Hematopoietic multipotent progenitor cell treated with erythropoietin and hydrocortisone succinate and interleukin-3 and kit ligand, for 6 days (in vitro differentiated cells): ENCODE measurements around the gene HGS.

Experiments used
- DNase-seq: peaks from one replicate; pipeline ENCODE4 v3.0.0-alpha.2; 2015

Gene HGS, protein sequence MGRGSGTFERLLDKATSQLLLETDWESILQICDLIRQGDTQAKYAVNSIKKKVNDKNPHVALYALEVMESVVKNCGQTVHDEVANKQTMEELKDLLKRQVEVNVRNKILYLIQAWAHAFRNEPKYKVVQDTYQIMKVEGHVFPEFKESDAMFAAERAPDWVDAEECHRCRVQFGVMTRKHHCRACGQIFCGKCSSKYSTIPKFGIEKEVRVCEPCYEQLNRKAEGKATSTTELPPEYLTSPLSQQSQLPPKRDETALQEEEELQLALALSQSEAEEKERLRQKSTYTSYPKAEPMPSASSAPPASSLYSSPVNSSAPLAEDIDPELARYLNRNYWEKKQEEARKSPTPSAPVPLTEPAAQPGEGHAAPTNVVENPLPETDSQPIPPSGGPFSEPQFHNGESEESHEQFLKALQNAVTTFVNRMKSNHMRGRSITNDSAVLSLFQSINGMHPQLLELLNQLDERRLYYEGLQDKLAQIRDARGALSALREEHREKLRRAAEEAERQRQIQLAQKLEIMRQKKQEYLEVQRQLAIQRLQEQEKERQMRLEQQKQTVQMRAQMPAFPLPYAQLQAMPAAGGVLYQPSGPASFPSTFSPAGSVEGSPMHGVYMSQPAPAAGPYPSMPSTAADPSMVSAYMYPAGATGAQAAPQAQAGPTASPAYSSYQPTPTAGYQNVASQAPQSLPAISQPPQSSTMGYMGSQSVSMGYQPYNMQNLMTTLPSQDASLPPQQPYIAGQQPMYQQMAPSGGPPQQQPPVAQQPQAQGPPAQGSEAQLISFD

DNA sequence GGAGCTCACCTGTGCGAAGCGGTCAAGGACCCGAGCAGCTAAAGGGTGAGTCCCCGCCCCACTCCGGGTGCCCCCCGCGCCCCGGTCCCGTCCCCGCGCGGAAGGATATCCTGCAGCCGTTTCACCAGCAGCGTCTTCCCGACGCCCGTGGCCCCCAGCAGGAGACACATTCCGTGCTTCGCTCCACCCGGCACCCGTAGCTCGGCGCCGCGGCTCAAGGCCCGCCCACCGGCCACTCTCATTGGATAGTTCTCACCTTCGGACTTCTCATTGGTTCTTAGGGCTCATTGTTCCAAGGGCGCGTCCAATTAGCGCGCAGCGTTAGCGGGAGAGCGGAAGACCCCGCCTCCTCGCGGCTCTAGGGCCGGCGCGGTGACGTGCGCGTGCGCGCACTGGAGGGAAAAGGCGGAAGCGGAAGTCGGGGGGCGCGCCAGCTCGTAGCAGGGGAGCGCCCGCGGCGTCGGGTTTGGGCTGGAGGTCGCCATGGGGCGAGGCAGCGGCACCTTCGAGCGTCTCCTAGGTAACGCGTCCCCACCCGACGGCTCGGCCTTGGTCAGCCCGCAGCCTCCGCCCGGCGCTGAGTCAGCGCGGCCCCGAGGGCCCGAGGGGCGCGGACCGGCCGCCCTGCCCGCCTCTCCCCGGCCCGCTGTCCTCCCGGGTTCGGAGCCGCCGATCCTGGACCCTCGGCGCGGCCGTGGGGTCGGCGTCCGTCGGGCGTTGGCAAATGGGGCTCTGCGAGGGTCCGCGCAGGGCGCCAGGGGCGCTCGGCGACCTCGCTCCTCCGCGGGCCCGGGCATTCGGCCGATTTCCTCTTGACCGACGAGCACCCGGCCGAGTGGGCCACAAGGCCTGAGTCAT, at the start of gene HGS, which contains the start of gene ARL16:
Gene HGS (plus strand): TSS at position 428 of the 858 bp plus-strand sequence. CDS start 56 bp downstream, at position 484.
Gene ARL16 (minus strand): TSS at position 214 of the 858 bp plus-strand sequence. CDS start 44 bp downstream, at position 170.
- peak; percentile 100 for DNase-seq

DNA sequence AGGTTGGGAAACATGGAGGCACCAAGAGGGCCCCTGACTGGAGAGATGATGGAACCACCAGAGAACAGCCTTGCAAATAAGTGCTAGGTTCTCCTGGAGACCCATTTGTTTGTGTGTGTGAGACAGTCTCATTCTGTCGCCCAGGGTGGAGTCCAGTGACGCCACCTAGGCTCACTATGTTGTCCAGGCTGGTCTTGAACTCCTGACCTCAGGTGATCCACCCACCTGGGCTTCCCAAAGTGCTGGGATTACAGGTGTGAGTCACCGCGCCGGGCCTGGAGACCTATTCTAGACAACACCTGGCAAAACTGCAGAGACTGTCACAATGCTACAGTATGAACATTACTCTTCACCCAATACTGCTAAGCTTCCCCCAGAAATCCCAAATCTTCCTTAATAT, 48.4 kb upstream of the HGS start:
- no peak for DNase-seq

DNA sequence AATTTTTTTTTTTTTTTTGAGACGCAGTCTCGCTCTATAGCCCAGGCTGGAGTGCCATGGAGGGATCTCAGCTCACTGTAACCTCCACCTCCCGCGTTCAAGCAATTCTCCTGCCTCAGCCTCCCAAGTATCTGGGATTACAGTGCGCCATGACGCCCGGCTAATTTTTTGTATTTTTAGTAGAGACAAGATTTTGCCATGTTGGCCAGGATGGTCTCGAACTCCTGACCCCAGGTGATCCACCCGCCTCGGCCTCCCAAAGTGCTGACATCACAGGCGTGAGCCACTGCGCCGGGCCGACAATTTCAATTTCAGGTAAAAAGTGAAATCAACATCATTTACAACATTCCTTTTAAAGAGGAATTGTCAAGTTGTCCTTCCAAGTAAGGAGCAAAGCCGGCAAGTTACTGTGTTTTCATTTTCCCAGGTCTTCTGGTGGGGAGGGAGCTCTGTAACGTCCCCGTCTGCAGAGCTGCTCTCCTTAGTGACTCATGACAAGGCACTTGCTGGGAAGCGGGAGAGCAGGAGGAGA, 47.8 kb upstream of the HGS start:
- DNase-seq = peak; percentile 49

DNA sequence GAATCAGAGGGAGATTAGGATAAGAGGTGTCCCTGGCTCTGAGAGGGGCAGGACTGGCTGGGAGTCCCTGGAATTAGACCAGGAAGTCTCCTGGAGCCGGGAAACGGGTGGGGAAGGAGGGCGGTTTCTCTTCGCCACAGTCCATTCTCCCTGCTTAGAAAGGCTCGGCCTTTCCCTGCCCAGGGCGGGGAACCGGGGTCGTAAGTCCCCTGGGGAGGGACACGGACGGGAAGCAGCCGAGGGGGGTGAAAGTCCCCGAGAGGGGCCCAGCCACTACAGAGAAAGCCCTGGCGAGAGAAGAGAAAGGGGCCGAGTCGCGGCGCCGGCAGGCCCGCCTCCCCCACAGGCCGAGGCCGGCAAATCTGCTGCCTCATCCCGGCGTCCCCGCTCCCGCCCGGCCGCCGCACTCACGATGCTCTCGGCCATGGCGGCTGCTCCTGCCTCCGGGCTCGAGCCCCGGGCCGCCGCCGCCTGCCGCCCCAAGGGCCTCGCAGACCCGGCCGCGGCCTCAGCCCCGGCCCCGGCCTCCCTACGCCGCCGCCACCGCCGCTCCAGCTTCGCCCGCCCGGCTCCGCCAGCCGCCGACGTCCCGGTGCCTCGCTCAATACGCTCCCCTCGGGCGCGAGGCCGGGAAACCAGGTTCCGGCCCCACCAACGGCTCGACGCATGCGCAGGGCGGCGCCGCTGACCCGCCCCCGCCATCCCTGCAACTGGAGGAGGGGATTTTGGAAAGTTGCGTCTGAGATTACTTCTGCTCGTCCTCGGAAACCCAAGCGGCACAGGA, 47.1 kb upstream of the HGS start, which contains the start of the genes NPLOC4 and TSPAN10:
Gene NPLOC4 (minus strand): TSS at position 608 of the 784 bp plus-strand sequence. CDS start 182 bp downstream, at position 426.
Gene TSPAN10 (plus strand): TSS at position 692 of the 784 bp plus-strand sequence. CDS start 5,217 bp downstream, outside the sequence.
- peak; percentile 89 for DNase-seq

DNA sequence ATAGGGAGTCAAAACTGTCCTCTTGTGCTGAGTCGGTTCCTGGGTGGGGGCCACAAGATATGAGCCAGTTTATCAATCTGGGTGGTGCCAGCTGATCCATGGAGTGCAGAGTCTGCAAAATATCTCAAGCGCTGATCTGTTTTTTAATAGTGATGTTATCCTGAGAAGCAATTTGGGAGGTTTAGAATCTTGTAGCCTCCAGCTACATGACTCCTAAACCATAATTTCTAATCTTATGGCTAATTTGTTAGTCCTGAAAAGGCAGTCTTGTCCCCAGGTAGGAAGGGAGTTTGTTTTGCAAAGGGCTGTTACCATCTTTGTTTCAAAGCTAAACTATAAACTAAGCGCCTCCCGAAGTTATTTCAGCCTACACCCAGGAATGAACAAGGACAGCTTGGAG, 45.1 kb upstream of the HGS start:
- no peak for DNase-seq

DNA sequence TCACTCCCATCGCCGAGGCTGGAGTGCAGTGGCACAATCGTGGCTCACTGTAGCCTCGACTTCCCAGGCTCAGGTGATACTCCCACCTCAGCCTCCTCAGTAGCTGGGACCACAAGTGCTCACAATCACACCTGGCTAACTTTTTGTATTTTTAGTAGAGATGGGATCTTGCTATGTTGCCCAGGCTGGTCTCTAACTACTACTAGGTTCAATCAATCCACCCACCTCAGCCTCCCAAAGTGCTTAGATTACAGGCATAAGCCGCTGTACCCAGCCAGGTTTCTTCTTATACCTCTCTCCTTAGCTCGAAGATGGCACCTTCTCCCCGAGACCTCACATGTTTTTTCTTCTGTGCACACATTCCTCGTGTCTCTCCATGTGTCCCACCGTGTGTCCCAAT, 43.8 kb upstream of the HGS start:
- DNase-seq = no peak

DNA sequence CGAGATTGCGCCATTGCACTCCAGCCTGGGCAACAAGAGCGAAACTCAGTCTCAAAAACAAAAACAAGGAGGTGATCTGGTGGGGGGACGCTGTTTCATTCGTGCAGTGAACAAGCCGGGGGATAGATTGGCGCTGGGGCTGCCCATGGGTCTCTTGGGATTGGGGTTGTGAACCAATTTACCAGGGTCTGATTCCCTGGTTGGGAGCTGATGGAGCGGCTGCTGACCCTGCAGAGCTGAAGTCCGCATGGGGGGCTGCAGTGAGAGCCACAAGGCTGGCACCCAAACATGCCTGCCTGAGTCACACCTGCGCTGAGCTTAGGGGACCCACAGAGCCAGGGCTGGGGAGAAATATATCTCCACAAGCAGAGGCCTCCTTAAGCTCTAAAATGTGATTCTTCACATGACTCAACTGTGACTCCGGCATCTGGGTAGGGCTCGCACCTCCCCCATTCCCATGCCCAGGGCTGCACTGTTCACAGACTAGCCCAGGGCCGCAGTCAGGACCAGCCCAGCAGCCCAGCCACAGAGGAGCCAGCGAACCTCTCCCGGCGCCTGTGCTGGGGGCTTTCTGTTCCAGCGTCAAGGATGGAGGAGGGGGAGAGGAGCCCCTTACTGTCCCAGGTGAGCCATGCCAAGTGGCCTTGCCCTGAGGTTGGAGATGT, 41.9 kb upstream of the HGS start:
- peak; percentile 52 for DNase-seq

DNA sequence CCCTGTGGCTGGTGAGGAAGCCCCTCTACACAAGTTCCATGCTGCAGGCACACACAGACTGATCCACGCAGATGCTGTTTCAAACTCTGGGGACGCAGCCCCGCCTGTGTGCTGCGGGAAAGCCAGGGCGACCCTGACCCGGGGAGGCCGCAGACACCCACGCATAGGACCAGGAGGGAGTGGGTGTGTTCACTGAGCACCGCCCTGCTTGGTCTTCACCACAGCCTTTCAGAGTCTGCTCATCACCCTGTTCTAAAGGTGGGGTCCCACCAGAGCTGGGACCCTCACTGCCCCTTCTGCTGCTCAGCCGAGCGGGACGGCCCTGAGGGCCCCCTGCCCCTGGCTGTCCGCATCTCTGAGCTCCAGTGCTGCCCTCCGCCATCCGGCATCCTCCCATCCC, 39.3 kb upstream of the HGS start:
- no peak for DNase-seq

DNA sequence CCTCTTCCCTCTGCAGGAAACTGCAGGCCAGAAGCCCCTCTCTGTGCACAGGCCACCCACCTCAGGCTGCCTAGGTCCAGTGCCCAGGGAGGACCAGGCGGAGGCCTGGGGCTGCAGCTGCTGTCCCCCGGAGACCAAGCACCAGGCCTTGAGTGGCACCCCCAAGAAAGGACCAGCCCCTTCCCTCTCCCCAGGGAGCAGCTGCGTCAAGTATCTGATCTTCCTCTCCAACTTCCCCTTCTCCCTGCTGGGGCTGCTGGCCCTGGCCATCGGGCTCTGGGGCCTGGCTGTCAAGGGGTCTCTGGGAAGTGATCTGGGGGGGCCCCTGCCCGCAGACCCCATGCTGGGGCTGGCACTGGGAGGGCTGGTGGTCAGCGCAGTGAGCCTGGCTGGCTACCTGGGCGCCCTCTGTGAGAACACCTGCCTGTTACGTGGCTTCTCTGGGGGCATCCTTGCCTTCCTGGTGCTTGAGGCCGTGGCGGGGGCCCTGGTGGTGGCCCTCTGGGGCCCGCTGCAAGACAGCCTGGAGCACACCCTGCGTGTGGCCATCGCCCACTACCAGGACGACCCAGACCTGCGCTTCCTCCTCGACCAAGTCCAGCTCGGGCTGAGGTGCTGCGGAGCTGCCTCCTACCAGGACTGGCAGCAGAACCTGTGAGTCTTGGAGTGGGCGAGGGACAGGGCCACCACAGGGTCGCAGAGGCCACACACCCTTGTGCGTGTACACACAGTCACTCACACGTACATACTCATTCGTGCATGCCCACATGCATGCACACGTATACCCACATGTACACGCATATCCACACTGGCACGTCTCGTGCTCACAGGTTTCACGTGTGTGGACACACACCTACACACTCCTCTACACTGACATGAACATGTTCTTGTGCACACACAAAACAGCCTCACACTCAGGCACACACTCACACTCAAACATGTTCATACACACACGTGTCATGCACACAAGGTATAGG, 38.5 kb upstream of the HGS start:
- no peak for DNase-seq

DNA sequence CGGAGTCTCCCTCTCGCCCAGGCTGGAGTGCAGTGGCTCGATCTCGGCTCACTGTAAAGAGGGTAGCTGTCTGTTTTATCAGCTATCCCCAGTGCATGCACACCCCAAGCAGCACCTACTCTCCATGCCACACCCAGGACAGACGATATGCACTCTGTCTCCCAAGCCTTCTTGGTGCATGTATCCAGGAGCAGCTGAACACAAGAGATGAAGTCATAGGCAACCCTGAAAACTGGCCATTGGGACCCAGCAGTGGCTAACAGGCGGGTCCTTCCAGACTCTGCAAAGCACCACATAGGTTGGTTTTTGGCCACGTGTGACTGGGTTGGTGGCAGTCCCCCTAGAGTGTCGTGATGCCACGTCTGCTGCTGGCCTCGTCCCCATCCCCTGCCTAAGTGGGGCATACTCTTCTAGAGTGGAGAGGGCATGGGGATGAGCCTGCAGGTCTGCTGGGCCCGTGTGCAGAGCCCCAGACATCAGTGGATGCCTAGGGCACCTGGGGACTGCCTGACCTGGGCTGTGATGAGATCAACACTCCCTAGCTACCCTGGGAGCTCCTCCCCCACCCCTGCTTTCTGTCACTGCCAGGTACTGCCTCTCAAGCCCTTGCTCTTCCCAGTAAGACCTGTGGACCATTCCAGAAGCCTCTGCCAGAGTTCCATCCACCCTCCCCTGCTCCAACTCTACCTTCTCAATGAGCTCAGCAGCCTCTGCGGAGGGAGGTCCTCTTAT, 36.8 kb upstream of the HGS start:
- DNase-seq = peak; percentile 86

DNA sequence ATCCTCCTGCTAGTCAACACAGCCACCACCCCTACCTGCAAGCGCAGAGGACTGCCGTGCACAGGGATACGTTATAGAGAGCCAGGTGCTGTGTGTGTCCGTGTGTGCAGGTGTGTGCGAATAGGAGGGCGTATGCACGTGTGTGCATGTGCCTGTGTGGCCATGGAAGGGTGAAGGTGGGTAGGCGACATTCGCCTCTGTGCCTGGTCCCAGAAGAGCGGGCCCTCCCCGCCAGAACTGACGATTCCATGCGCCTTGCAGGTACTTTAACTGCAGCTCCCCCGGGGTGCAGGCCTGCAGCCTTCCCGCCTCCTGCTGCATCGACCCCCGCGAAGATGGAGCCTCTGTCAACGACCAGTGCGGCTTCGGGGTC, 36.2 kb upstream of the HGS start:
- no peak for DNase-seq

DNA sequence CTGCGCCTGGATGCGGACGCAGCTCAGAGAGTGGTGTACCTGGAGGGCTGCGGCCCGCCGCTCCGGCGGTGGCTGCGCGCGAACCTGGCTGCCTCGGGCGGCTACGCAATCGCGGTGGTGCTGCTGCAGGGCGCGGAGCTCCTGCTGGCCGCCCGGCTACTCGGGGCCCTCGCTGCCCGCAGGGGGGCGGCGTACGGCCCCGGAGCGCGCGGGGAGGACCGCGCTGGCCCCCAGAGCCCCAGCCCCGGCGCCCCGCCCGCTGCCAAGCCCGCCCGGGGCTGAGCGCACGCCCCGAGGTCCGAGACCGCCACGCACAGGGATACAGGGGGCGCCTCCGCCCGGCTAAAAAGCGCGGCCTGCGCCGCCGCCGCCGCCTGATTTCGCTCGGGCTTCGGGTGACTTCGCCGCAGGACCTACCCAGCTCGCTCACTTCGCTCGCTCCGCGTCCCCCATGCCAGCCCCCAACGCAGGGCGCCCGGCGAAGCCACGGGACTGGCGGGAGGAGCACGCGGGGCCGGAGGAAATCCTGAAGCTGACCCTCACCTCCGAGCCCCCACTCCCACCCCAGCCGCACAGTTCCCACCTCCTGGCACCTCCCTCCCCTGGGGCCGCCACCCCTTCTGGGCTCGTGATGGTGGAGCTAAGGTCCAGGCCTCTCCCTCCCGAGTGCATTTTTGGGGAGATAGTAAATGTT, 35.7 kb upstream of the HGS start:
- DNase-seq = no peak

DNA sequence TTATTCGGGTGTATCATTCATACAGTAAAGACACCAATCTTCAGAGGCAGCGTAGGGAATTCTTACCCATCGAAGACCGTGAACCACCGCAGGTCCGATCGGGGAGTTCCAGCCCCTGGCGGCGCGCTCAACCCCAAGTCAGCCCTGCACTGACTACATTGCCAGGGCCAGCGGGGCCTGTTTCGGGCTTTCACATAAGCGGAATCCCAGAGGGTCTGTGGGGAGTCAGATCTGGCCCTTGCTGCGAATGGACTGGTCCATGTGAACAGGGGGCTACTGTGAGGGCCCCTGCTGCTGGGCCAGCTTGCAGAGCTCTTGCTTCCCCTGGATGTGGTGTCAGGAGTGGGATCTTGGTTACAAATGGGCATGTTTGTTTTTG, 35.1 kb upstream of the HGS start:
- no peak for DNase-seq

DNA sequence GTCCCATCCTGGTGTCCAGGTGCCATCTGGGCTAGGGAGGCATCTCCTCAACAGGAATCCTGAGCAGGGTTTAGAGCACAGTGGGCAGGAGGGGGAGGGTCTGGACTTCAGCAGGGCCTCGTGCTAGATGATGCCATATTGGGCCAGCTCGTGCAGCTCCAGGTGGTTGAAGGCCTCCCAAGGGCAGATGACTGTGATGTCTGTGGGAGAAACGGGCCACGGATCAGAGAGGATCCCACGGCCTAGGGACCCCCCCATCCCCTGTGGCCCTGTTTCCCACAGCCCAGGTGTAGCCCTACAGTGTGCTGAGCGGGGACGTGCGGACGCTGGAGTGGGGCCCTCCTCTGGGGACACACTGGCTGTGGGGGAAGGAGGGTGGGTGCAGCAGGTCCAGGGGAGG, 32.9 kb upstream of the HGS start:
- DNase-seq = no peak

DNA sequence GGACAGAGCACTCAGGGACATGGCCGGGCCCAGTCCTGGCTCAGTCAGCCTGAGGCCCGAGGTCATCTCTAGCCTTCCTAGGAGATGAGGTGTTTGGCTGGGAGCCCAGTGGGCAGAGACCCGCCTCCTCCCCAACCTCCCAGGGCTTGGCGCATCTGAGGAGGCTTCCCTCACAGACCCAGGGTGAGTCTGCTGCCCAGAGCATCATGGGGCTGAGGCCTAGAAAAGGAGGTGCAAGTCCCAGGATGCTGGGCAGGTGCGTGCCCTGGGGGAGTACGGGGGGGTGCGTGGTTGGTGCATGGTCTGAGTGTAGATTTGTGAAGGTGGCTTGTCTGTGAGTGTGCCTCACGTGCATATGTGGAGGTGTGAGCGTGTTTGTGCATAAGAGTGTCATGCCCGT, 32.1 kb upstream of the HGS start:
- peak; percentile 70 for DNase-seq

DNA sequence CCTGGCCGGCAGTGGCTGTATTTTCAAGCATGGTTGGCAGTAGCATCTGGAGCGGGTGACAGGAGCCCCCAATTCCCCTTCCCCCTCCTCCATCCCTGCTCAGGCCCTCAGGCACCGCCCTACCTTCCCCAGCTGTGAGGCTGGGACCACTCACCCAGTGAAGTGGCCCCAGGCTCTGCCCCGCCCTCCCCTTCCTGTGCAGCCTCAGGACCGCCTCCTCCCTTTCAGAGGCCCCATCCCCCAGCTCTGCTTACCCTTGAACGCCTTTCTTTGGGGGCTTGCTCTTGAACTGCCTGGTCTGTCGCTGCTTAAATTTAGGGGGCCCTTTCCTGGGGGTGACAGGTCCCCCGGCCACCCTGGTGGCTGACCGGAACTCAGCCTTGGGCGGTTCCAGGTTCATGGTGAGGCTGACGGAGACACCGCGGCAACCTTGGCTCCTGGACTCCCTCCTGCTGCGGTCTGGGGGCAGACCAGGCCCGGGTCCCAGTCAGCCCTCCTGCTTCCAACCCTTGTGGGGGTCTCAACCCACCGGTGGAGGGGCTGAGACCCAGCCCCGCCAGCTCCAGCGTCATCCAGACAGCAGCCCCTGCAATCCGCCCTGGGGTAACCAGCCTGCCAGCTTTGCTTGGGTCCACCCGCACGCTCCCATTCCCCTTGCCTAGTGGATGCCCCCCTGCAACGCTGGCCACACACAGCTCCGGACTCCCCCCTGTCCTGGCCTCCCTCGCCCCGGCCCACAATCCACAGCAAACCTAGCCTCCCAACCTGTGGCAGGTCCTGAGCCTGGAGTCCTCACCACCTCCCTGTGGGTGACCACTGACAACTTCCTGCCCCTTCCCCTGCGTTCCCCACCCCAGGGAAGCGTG, 30.7 kb upstream of the HGS start:
- peak; percentile 72 for DNase-seq

DNA sequence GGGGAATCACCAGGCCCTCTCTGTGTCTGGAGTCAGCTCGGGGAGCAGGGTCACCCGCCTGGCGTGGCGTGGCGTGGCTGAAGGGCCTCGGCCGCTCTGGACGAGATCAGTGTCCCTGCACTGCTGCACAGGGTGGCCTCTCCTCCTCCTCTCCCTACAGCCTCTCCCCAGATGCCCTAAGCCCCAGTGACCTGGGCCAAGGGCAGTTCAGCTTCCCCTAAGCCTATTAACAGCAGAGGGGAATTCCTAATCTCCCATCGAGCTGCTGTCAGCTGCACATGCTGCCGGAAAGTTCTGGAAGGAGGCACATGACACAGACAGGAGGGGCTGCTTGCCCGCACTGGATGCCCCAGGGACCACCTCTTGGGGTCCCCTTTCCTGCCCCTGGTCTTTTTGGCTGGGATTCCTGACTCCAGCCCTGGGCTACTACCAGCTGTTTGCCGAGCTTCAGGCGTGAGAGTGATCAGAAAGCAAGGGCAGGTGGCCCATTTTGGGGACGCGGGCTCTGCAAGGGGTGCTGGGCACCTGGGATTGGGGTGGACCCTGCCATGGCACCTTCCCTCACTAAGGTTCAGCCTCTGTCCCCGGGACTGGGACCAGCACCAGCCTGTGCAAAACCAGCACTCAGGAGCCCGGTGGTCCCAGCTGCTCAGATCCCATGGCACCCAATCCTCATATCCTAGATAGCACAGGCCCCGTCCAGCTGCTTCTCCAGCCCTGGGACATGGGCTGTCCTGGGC, 28.3 kb upstream of the HGS start:
- DNase-seq = no peak
